DOHH2 (cell line): Measurements from ENCODE around the gene PSD4.

Source experiments
- EZH2phosphoT487 ChIP-seq: fragments of 200-600 bp; sonication (generic); IDR thresholded peaks from 2 replicates; pipeline ENCODE4 v1.6.1; 2017; ENCODE audit warnings: borderline replicate concordance, mild to moderate bottlenecking, antibody characterized with exemption, low read length, moderate library complexity, mixed read lengths
- TF ChIP-seq, protein P1 (sequence below): fragments of 200-600 bp; sonication (generic); IDR thresholded peaks from one replicate; pipeline ENCODE4 v1.5.1; 2014; ENCODE audit warnings: antibody characterized with exemption, mild to moderate bottlenecking, low read depth, low read length; ENCODE audit not compliant: poor library complexity, severe bottlenecking

DNA sequence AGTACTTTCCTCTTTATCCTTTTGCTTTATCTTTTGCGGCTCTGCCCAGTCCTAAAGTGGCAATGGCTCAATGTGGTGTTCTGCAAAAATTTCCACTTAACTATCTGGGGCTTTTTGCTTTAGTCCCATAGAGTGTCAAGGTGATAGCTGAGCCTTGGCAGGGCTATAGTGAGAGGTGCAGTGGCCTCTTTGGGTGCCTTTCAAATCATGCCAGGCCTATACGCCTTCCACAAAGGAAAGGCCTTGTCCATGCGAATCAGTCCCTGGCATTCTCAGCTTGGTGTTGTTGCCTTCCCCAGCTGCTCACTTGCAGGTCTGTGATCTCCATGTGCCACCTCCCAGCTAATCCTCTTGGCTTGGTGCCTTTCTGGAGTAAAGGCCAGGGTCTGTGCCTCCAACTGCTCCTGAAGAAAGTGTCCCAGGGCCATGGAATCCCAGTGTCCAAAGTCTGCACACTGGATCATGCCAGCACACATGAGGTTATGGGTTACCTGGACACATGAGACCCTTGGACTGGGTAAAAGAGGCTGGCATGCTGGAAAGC is 78.3 kb downstream of the PSD4 start:
- TF ChIP-seq, protein P1, sequence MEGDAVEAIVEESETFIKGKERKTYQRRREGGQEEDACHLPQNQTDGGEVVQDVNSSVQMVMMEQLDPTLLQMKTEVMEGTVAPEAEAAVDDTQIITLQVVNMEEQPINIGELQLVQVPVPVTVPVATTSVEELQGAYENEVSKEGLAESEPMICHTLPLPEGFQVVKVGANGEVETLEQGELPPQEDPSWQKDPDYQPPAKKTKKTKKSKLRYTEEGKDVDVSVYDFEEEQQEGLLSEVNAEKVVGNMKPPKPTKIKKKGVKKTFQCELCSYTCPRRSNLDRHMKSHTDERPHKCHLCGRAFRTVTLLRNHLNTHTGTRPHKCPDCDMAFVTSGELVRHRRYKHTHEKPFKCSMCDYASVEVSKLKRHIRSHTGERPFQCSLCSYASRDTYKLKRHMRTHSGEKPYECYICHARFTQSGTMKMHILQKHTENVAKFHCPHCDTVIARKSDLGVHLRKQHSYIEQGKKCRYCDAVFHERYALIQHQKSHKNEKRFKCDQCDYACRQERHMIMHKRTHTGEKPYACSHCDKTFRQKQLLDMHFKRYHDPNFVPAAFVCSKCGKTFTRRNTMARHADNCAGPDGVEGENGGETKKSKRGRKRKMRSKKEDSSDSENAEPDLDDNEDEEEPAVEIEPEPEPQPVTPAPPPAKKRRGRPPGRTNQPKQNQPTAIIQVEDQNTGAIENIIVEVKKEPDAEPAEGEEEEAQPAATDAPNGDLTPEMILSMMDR: no peak
- TF ChIP-seq EZH2phosphoT487: no peak
